GM12878 (cell line): ENCODE data around the gene POR. TPM values are rescaled to one million over a fixed set of nuclear protein-coding genes. Genes with fewer than 3 reads are reported as not detected.

Experiments used
- ATAC-seq: fragments of 200-7000 bp; cut with Tn5 transposase; 3 replicates; pipeline ENCODE4 v1.9.1; 2020; ENCODE audit warnings: mild to moderate bottlenecking, moderate library complexity
- BruUV-seq: library from RNA; stranded (reverse); fragments of 400-500 nt; replicated peaks from 2 replicates; lab custom pipeline; 2021; lab: Mats Ljungman, UMichigan
- CTCF ChIA-PET: fragments of 300-600 bp; sonication (Branson Sonifier 250); formaldehyde crosslinking; extraction: SDS; loops from one replicate; lab custom pipeline; 2021; ENCODE audit warnings: inconsistent platforms; lab: Yijun Ruan, JAX
- POLR2A ChIA-PET: fragments of 350-600 bp; formaldehyde crosslinking; extraction: SDS; loops from one replicate; lab custom pipeline; 2021; ENCODE audit warnings: inconsistent platforms; lab: Charles Lee
- RAD21 ChIA-PET: fragments of 300-600 bp; sonication (Branson Sonifier 250); formaldehyde crosslinking; loops from one replicate; lab custom pipeline; 2023; ENCODE audit warnings: antibody characterized with exemption; ENCODE audit not compliant: unreplicated experiment; lab: Charles Lee
- SMC1A ChIA-PET: fragments of 300-600 bp; sonication (Branson Sonifier 250); formaldehyde crosslinking; loops from one replicate; lab custom pipeline; 2023; ENCODE audit not compliant: unreplicated experiment, uncharacterized antibody; lab: Charles Lee
- DNase-seq: peaks from one replicate; pipeline ENCODE4 v3.0.0-alpha.2; 2011; ENCODE audit warnings: low read depth, low spot score
- FAIRE-seq: peaks from 3 replicates; lab custom pipeline; 2011; peaks lifted over from hg19 to GRCh38; lab: Jason Lieb, UNC
- H2AFZ ChIP-seq: 2 replicates; pipeline ENCODE4 v1.6.0; 2011; ENCODE audit warnings: low read depth, low read length, control low read depth; ENCODE audit not compliant: control insufficient read depth
- H3K27ac ChIP-seq: 2 replicates; pipeline ENCODE4 v1.5.1; 2011; ENCODE audit warnings: control low read depth; ENCODE audit not compliant: control insufficient read depth, insufficient read depth
- H3K27me3 ChIP-seq, 2 experiments: replicated peaks in 1 of 2; 2 replicates each; pipeline versions ENCODE4 v1.6.0 to v1.6.1; 2011; ENCODE audit warnings: low read length in 1 of 2; ENCODE audit not compliant: control insufficient read depth in 2 of 2, insufficient read depth in 2 of 2
- H3K36me3 ChIP-seq, 2 experiments: 2 replicates each; pipeline ENCODE4 v1.5.1; 2011; ENCODE audit warnings: low read length in 1 of 2; ENCODE audit not compliant: control insufficient read depth in 2 of 2, insufficient read depth in 2 of 2
- H3K4me1 ChIP-seq: 2 replicates; pipeline ENCODE4 v1.6.1; 2011; ENCODE audit warnings: mild to moderate bottlenecking, low read length, moderate library complexity, mixed read lengths; ENCODE audit not compliant: control insufficient read depth, insufficient read depth
- H3K4me2 ChIP-seq: 2 replicates; pipeline ENCODE4 v1.6.0; 2011; ENCODE audit warnings: control low read depth; ENCODE audit not compliant: control insufficient read depth, insufficient read depth
- H3K4me3 ChIP-seq: fragments of 200-600 bp; sonication (generic); 2 replicates; pipeline ENCODE4 v1.5.1; 2016
- H3K79me2 ChIP-seq: 2 replicates; pipeline ENCODE4 v1.6.0; 2011; ENCODE audit warnings: low read length; ENCODE audit not compliant: control insufficient read depth, insufficient read depth
- H3K9ac ChIP-seq: 2 replicates; pipeline ENCODE4 v1.8.0; 2011; ENCODE audit warnings: low read length, control low read depth, mixed read lengths; ENCODE audit not compliant: control insufficient read depth, insufficient read depth
- H3K9me3 ChIP-seq: replicated peaks from 3 replicates; pipeline ENCODE4 v1.5.1; 2011; ENCODE audit warnings: mild to moderate bottlenecking, low read length; ENCODE audit not compliant: control insufficient read depth, insufficient read depth
- H4K20me1 ChIP-seq: 2 replicates; pipeline ENCODE4 v1.6.0; 2011; ENCODE audit not compliant: control insufficient read depth, insufficient read depth
- WGBS: methylation state at CpG from one replicate; pipeline ENCODE4 v1.1.6; 2016; ENCODE audit warnings: low lambda C conversion rate; ENCODE audit not compliant: insufficient replicate concordance, insufficient coverage; ENCODE audit errors: missing lambda C conversion rate; 5-methylcytosine and 5-hydroxymethylcytosine counted together
- in situ Hi-C: fragments of 300-500 bp; cut with MboI; formaldehyde crosslinking; loops from 9 replicates; pipeline ENCODE4 v1.14.3; 2018; ENCODE audit warnings: mixed read lengths
- intact Hi-C: fragments of 100-400 bp; cut with micrococcal nuclease; formaldehyde crosslinking; loops from one replicate; pipeline ENCODE4 v1.14.2; 2022; ENCODE audit not compliant: unreplicated experiment
- polyA plus RNA-seq, 11 experiments: library from polyadenylated mRNA; depleted of rRNA in 4 of 11; unstranded in 6 of 11; stranded (reverse) in 5 of 11; fragments of >200 nt; fragmentation: Nextera tagmentation in 4 of 11; fragmentation: Illumina TruSeq in 1 of 11; extraction: Ambion mirVana in 4 of 11; extraction: Trizol in 1 of 11; gene quantifications; 1 replicate in 1 of 11; 2 replicates in 10 of 11; pipeline versions ENCODE4 v1.2.1 to v1.2.3, GENCODE V29; 2011 to 2016; ENCODE audit warnings: inconsistent platforms in 2 of 11, missing spikeins in 2 of 11, low read depth in 1 of 11
- total RNA-seq, 4 experiments: library from RNA; depleted of rRNA in 3 of 4; stranded (reverse); fragments of >200 nt in 3 of 4; fragmentation: Illumina TruSeq in 1 of 4; extraction: Trizol in 1 of 4; gene quantifications; 2 replicates each; pipeline versions ENCODE4 v1.2.1 to v1.2.3, GENCODE V29; 2013 to 2021
- TF ChIP-seq, protein P1 (sequence below): fragments of 450-650 bp; IDR thresholded peaks from 2 replicates; pipeline ENCODE4 v1.6.1; 2017; ENCODE audit warnings: borderline replicate concordance
- TF ChIP-seq, protein P2 (sequence below): fragments of 450-650 bp; formaldehyde crosslinking; IDR thresholded peaks from 2 replicates; pipeline ENCODE4 v1.4.0; 2020; ENCODE audit warnings: mild to moderate bottlenecking, moderate library complexity
- TF ChIP-seq, protein P3 (sequence below): fragments of 450-650 bp; IDR thresholded peaks from 2 replicates; pipeline ENCODE4 v1.6.1; 2017; ENCODE audit warnings: mild to moderate bottlenecking, low read depth, inconsistent platforms; ENCODE audit not compliant: poor library complexity, severe bottlenecking

POR gene
- total and polyA plus RNA-seq, 10 of the 15 experiments (the other 5 are each of a cell fraction or from before 2014, with no cell fraction given) = 2.2 to 75.8 (median 35.9) TPM

DNA sequence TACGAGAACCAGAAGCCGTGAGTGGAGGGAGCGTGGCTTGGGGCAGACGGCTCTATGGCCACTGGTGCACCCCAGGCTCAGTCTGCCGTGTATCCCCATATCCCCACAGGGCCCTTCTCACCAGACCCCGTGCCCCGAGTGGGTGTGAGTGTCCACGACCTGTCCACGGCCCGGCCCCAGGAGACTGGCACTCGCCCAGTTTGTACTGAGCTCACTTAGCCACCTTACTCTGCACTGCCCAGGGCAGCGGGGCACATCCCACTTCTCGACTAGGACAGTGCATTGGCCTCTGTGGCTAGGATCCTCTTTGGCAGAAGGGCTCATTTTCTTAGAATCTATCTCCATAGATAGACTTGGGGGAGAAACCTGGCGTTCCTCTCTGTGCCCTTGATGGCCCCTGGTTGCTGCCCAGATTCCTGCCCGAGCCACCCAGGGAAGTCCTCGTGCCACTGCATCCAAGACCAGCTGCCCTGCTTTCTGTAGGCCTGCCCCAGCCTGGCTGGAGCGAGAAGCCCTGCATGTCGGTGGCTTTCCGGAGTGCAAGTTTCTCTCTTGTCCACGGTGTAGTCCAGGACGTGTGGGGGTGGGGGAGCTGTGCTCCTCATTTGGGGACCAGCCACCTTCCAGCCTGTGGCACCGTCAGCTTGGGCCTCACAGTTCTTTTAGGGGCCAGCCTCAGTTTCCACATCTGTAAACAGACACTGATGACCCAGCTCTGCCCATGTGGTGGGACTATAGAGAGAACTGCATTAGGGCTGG is 67.5 kb downstream of the POR start:
- H3K27me3 ChIP-seq = no peaks in the 10 kb centered on the region
- H3K4me2 ChIP-seq = no peak overlapping the region
- no peak overlapping the region for H3K27ac ChIP-seq
- H2AFZ ChIP-seq = no peak overlapping the region
- H3K9ac ChIP-seq = no peak overlapping the region
- H4K20me1 ChIP-seq = no peaks in the 10 kb centered on the region
- BruUV-seq = no TSS peak
- no peaks in the 10 kb centered on the region for H3K4me1 ChIP-seq
- SMC1A ChIA-PET = no interaction called here
- in situ Hi-C loops (no loop called here), intact Hi-C loops (no loop called here)
- H3K9me3 ChIP-seq = no peaks in the 10 kb centered on the region
- FAIRE-seq (no peak), DNase-seq (no peak), ATAC-seq (no peak; the same call in 2 of the 3 replicates)
- TF ChIP-seq, protein P1, sequence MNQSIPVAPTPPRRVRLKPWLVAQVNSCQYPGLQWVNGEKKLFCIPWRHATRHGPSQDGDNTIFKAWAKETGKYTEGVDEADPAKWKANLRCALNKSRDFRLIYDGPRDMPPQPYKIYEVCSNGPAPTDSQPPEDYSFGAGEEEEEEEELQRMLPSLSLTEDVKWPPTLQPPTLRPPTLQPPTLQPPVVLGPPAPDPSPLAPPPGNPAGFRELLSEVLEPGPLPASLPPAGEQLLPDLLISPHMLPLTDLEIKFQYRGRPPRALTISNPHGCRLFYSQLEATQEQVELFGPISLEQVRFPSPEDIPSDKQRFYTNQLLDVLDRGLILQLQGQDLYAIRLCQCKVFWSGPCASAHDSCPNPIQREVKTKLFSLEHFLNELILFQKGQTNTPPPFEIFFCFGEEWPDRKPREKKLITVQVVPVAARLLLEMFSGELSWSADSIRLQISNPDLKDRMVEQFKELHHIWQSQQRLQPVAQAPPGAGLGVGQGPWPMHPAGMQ = no peak
- TF ChIP-seq, protein P2, sequence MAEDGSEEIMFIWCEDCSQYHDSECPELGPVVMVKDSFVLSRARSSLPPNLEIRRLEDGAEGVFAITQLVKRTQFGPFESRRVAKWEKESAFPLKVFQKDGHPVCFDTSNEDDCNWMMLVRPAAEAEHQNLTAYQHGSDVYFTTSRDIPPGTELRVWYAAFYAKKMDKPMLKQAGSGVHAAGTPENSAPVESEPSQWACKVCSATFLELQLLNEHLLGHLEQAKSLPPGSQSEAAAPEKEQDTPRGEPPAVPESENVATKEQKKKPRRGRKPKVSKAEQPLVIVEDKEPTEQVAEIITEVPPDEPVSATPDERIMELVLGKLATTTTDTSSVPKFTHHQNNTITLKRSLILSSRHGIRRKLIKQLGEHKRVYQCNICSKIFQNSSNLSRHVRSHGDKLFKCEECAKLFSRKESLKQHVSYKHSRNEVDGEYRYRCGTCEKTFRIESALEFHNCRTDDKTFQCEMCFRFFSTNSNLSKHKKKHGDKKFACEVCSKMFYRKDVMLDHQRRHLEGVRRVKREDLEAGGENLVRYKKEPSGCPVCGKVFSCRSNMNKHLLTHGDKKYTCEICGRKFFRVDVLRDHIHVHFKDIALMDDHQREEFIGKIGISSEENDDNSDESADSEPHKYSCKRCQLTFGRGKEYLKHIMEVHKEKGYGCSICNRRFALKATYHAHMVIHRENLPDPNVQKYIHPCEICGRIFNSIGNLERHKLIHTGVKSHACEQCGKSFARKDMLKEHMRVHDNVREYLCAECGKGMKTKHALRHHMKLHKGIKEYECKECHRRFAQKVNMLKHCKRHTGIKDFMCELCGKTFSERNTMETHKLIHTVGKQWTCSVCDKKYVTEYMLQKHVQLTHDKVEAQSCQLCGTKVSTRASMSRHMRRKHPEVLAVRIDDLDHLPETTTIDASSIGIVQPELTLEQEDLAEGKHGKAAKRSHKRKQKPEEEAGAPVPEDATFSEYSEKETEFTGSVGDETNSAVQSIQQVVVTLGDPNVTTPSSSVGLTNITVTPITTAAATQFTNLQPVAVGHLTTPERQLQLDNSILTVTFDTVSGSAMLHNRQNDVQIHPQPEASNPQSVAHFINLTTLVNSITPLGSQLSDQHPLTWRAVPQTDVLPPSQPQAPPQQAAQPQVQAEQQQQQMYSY (CRISPR knock-in tag) = no peak
- TF ChIP-seq, protein P3, sequence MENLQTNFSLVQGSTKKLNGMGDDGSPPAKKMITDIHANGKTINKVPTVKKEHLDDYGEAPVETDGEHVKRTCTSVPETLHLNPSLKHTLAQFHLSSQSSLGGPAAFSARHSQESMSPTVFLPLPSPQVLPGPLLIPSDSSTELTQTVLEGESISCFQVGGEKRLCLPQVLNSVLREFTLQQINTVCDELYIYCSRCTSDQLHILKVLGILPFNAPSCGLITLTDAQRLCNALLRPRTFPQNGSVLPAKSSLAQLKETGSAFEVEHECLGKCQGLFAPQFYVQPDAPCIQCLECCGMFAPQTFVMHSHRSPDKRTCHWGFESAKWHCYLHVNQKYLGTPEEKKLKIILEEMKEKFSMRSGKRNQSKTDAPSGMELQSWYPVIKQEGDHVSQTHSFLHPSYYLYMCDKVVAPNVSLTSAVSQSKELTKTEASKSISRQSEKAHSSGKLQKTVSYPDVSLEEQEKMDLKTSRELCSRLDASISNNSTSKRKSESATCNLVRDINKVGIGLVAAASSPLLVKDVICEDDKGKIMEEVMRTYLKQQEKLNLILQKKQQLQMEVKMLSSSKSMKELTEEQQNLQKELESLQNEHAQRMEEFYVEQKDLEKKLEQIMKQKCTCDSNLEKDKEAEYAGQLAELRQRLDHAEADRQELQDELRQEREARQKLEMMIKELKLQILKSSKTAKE = no peak
- no peak overlapping the region for H3K4me3 ChIP-seq
- no peaks in the 10 kb centered on the region for H3K79me2 ChIP-seq
- POLR2A ChIA-PET = interaction anchor here (0.7 kb wide), 1 partner anchor 224 kb away, joined by 3 read pairs; no protein-coding TSS in a partner anchor
- 79% methylated on average over 22 of the region's 22 CpGs for WGBS
- peaks cover under 1 to 34% of the 10 kb centered on the region in 2 experiments; a peak in 3 of 4 replicates for H3K36me3 ChIP-seq
- CTCF ChIA-PET = no interaction called here
- RAD21 ChIA-PET = no interaction called here
